Right ventricle myocardium inferior (tissue), 1 donor: ENCODE results near the gene PSMG2. TPM values are rescaled to one million over a fixed set of nuclear protein-coding genes. Genes with fewer than 3 reads are reported as not detected.

Source experiments
- ATAC-seq: fragments of 200-7000 bp; cut with Tn5 transposase; one replicate; pipeline ENCODE4 v1.9.1; 2020; ENCODE audit warnings: mild to moderate bottlenecking, moderate library complexity
- DNase-seq: peaks from one replicate; pipeline ENCODE4 v3.0.0; 2021; ENCODE audit errors: missing footprints
- intact Hi-C: fragments of 100-400 bp; cut with DNase I; formaldehyde crosslinking; loops from one replicate; pipeline ENCODE4 v1.11.0; 2022
- total RNA-seq: library from RNA; stranded (reverse); fragmentation: NEBNext Ultra II Directional; extraction: Animal tissue kit (Norgen Biotek cat#: 25700); gene quantifications from one replicate; pipeline ENCODE4 v1.2.1, GENCODE V29; 2021
- donor health status: DM: no; HTN: yes; CAD: no; lungs with severe emphysema.

PSMG2 gene
- total RNA-seq, 1 donor from 2014 or later, result 39.8 TPM

DNA sequence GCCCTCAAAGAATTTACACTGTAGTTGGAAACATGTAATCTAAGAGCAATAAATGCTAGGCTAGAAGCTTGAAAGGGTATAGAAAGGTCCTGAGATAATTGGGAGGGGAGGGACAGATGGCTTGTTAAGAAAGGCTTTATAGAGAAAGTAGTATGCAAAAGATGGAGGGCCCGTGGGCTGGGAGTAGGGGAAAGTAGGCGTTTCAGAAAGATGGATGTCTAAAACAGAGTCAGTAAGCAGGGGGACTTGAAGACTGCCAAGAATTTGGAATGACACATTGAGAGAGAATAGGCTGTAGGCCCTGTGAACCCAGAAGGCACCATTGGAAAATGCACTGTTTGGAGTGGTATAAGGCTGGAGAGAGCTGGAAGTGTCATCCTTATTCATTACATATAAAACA, 822 bp downstream of the PSMG2 start:
- intact Hi-C loops, result no loop called here
- no peak for ATAC-seq

DNA sequence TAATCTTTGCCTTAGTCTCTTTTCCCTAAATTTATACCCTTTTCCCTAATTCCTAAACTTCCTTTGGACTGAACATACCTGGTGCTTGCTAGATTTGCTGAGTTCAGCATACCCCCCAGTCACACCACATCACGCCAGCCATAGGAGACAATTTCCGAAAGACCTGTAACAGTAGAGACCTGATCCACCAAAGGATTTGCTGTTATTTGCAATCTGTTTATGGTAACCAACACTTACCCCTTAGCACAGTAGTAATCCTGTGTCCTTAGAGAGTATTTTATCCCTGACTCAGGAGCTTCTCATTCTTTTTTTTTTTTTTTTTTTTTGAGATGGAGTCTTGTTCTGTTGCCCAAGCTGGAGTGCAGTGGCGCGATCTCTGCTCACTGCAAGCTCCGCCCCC, 8.6 kb downstream of the PSMG2 start:
- intact Hi-C loops, result no loop called here
- DNase-seq (no peak), ATAC-seq (no peak)

More for the DNA sequence above, 822 bp downstream of the PSMG2 start:
- DNase-seq, result no peak

DNA sequence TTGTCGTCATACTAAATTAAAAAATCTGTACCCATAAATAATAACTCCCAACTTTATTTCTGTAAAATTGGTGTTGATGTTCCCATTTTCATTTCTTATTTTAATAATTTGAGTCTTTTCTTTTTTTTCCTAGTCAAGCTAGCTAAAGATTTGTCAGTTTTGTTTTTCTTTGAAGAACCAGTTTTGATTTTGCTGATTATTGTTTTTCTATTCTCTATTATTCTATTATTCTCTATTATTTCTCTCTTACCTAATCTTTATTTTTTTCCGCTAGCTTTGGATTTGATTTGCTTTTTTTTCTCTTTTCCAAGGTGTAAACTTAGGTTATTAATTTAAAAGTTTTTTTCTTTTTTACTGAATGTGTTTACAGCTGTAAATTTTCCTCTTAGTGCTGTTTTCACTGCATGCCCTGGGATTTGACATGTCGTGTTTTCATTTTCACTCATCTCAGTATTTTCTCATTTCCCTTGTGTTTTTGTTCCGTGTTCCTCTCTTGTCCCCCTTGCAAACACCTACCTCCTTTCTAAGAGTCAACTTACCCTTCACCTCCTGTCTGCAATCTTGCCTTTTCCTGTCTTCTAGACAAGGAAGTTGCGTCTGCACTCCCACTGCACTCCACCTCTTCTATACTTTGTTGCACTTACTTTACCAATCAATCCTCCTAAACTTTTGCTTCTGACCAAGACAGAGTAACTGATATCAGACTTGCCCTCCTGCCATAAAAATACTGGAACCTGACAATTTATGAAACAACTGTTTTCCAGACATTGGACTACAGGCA, 18.8 kb downstream of the PSMG2 start:
- intact Hi-C loops, result no loop called here
- no peak for DNase-seq
- ATAC-seq, result no peak

DNA sequence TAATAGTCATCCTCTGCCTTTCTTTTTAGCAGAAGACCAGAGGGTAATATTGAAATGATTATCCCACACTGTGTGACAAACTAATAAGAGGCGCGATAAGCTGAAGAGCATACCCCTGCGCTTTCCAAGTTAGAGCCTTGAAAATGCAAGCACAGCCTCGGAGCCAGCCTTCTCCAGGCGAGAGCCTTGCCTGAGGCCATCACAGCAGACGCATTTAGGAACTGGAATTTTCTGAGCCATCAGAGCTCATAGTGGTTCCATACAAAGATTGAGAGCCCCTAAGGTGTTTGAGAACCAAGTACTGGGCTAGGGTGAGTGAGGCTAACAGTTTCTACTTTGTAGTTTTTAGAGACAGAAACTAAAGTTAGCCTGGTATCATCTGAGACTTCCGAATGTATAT, 19.9 kb downstream of the PSMG2 start:
- ATAC-seq (no peak), DNase-seq (no peak)
- intact Hi-C loops, result no loop called here

DNA sequence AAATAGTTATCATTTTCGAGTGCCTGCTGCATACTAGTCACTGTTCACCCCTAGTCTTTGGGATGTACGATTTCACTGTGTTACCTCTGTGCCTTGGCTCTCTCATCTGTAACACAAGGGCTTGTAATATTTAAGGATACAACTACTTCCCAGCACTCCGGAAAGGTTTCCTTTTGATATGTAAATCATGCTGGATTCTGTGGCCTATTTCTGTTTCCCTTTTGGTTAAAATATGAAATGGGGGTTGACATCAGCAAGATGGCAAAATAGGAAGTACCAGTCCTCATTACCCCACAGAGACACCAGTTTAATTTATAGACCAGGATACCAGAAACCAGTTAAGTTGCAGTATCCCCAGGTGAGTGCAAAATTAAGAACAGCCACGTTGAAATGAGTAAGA, 23.5 kb downstream of the PSMG2 start:
- DNase-seq (no peak), ATAC-seq (no peak)
- intact Hi-C loops, result loop anchor here (2.0 kb wide), 1 partner anchor 208 kb away; no protein-coding TSS in a partner anchor

DNA sequence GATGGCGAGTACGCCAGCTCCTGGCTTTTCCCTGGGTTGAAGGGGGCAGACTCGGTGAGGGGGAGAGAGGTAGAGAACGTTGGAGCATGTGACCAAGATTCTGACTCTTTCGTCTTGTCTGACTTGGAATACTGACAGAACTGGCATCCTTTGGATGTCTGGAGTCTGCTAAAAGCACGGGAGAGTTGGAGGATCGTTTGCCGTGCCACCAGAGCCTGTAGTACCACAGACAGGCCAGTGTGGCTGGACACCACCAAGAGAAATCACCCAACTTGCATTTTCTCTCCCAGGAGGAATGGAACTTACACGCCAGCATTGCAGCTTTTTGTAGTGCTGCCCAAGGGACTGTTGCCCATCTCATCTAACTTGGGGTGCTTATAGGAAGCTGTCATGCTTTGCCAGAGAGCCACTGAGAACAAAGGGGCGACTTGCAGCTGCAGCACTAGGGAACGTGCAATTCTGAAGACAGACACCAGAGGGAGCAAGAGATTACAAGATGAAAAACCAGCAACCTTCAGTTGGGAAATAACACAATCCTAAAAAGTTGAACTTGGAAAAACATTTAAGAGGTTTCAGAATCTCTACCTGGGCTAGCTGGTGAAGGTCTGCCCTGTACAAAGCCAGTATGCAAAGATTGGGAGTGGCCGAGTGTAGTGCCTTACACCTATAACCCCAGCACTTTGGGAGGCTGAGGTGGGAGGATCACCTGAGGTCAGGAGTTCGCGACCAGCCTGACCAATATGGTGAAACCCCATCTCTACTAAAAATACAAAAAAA, 24.1 kb downstream of the PSMG2 start:
- no peak for DNase-seq
- no peak for ATAC-seq
- intact Hi-C loops, result loop anchor here (2.0 kb wide), 1 partner anchor 208 kb away; no protein-coding TSS in a partner anchor

DNA sequence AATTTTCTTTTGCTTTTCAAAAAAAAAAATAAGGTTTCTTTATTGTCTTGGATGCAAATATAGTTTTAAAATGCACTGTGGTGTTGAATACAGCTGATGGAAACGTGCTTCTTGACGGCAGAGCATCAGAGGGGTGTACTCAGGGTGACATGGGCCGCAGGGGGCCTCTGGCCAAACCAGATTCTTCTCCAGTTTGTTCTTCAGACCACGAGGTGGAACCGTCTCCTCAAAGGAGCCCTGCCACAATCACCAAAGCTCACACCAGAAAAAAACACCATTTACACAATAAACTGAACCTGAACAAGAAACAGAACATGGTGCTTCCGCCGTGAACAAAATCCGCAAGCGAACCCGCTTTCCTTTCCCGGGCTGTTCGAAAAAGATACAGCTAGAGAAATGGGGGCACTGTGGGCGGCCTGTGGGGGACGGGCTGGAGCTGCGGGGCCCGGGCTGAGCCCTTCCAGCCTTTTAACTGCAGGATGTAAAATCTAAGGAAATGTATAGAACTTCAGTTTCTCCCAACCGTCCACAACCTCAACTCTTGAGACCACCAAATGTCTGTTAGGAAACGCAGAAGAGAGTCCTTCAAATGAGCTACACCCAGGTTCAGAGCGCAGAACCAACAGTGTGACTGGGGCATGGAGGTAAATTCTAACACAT, 34.5 kb downstream of the PSMG2 start:
- intact Hi-C loops, result no loop called here
- no peak for ATAC-seq

DNA sequence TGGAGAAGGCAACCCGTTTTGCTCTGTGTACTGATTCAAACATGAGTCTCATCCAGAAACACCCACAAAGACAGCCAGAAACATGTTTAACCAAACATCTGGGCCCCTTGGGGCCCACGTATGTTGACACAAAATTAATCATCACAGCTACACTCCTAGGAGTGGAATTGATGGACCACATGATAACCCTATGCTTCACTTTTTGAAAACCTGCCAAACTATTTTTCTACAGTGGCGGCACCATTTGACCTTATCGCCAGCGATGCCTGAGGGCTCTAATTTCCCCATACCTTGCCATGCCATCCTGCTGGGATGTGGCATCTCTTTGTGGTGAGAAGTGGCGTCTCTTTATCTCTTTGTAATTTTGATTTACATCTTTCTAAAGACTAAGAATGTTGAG, 38.5 kb downstream of the PSMG2 start:
- DNase-seq (no peak), ATAC-seq (no peak)
- intact Hi-C loops, result no loop called here

More for the DNA sequence above, 34.5 kb downstream of the PSMG2 start:
- no peak for DNase-seq

DNA sequence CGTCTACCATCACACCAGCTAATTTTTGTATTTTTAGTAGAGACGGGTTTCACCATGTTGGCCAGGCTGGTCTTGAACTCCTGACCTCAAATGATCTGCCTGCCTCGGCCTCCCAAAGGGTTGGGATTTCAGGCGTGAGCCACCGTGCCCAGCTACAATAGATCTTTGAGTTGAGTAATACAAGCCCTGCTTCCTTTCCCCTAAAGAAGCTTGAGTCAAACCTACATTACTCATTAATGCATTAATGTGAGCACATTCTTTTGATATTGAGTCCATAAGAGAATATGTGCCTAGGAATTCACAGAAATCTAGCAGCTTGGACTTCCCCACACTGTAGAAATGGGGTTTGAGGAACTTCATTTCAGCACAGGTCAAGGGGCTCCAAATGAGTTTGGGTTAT, 39.6 kb downstream of the PSMG2 start:
- ATAC-seq (no peak), DNase-seq (no peak)
- intact Hi-C loops, result no loop called here

DNA sequence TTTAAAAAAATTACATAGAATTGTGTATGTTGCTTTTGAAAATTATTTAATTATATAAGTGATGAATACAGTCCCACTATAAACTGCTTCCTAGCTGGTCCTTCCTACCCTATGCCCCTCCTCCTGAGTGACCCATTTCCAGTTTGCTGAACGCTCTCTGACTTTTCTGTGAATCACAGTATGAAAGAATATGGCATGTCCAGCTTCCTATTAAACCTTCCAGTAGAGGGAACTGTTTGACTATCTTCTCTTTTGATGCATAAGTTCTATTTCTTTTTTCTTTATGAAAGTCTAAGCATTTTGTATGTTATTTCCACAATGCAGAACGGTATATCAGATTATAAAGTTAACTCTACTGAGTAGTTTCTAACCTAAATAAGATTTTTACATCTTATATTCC, 41.3 kb downstream of the PSMG2 start:
- intact Hi-C loops, result loop anchor here (1.0 to 2.0 kb wide), 2 partner anchors 149 to 191 kb away; no protein-coding TSS in a partner anchor
- DNase-seq (no peak), ATAC-seq (no peak)

DNA sequence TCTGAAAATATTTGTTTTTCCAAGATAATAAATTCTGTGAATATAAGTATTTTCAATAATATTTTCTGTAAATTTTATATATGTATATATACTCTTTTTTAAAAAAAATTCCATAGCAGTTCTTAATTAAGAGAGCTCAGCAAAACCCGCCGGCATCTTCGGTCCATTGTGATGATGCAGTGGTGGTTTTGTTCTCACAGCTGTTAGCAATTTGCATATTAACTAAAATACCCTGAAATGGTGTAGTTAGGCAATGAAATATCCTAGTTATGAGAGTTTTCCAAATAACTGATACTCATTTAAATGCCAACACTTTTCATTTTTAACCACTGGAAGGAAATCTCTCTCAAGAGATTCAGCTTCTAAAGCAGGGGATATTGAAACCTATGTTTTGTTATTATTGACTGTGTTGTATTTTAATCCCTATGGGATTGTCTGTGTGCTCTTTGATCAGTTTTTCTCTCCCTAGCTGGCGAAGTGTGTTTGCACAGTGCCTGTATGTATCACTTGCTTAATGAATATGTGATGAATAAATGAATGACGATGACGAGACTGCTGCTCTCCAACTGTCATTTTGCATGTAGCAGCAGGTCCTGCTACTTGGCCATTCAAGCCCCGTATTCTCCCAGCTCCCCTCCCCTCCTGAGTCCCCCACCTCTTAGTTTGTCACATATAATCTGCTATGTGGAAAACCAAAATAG, 42.4 kb downstream of the PSMG2 start:
- ATAC-seq (no peak), DNase-seq (no peak)
- intact Hi-C loops, result loop anchor here (2.0 kb wide), 1 partner anchor 148 kb away; no protein-coding TSS in a partner anchor

DNA sequence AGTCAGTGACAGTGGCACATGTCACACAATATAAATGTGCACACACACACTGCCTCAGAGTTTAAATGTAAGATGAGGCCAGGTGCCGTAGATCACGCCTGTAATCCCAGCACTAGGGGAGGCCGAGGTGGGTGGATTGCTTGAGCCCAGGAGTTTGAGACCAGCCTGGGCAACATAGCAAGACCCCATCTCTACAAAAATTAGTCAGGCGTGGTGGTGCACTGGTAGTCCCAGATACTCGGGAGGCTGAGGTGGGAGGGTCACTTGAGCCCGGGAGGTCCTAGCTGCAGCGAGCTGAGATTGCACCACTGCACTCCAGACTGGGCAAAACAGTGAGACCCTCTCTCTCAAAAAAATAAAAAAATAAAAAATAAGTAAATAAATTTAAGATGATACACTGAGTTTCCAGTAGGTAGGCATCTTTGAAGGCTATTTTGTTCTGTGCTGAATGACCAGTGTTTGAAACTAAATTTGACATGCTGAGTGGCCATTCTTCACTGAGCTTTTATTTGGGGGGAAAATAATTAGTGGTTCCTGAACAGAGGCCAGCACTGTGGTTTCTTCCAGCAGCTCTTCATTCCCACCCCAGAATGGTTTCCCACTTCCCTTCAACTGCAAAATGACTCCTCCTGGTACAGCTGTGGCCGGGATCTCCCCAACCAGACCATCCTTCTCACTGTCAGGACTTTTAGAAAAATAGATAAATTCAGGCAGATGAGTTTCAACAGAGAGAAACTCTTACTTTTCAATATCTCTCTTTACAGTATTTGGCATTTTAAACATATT, 44.9 kb downstream of the PSMG2 start:
- intact Hi-C loops, result no loop called here
- DNase-seq (no peak), ATAC-seq (no peak)

DNA sequence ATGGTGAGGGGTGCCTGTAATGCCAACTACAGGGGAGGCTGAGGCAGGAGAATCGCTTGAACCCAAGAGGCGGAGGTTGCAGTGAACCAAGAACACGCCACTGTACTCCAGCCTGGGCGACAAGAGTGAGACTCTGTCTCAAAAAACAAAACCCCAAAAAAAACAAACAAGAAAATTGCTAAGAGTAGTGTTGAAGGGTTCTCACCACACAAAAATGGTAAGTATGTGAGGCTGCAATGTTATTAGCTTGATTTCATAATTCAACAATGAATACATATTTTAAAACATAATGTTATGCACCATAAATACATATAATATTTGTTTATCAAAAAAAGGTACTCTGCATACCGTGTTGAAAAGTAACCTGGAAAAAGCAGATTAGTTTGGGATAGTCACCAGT, 45.8 kb downstream of the PSMG2 start:
- DNase-seq (no peak), ATAC-seq (no peak)
- intact Hi-C loops, result no loop called here

DNA sequence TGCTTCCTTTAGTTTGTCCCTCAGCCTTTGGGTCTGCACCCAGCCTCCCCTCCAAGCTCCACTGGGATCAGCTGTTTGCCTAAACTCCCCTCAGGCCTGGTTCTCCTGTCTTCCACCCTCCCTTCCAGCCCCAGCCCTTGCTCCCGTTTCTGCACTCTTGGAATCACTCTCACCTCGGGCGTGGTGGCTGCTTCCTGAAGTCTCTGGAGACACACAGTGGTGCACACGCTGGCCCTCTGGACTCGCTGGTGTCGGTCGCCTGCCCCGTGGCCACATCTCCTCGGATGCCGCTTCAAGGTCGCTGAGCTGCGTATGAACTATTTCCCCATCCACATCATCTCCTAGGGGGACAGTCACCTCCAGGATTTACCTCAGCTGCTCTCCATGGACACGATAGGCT, 46.3 kb downstream of the PSMG2 start:
- intact Hi-C loops, result no loop called here
- no peak for DNase-seq
- no peak for ATAC-seq

DNA sequence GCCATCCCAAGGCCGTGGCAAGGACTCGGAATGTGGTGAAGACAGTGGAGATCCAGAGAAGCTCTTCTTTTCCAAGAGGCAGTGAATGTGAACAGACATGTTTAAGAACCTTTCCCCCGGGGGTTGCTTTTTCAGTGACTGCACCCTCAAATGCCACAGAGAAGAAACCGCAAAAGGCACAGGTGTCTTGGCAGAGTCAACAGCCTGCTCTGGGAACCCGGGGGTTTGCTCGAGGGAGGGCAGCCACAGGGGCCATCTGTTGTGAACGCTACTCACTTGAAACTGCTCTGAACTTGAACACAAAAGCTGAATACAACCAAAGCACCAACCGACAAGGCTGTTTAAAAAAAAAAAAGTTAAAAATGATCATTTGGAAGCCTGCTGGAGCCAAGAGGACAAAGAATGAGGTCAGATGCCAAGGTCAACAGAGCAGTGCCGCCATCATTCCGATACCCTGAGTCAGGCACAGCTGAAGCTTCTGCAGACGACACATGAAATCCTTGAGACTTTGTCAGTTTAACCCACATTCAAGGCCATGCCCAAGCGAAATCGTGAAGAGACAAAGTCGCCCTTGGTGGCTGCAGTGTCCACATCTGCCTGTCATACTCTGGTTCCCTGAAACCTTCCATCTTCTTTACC, 47.4 kb downstream of the PSMG2 start:
- intact Hi-C loops, result no loop called here
- ATAC-seq (no peak), DNase-seq (no peak)

DNA sequence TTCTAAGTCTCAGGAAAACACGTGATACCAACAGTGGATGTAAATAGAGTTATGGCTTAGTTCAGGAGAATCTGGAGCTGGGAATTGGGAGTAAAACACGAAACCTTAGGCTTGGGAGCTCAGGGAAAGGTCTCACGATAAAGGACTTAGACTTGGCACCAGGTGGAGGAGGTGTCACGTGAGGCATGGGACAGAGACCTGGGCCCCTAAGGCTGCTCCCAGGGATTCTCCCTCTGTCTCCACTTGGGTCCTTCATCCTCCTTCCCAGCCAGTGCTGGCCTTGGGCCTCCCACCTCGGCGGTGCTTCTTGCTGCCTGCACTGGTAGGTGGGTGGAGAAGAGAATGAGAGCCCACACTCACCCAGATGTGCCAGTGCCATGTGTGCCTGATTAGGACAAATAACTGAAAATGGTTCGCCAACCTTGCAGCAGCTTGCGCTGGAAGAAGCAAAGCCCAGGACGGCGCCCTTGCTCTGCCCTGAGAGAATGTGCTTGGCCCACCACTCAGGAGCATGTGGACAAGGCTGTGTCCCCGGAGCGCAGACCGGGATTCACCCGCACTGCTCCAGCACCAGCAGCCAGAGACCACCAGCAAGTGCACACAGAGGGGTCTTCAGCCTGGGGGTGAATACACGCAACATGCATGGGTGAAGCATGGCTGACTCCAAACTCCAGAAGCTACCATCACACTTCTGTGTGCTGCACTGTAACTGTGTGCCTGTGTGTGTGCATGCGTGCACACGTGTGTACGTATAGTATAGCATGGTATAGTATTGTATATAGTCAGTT, 48.1 kb downstream of the PSMG2 start:
- DNase-seq, result no peak
- intact Hi-C loops, result no loop called here
- no peak for ATAC-seq

DNA sequence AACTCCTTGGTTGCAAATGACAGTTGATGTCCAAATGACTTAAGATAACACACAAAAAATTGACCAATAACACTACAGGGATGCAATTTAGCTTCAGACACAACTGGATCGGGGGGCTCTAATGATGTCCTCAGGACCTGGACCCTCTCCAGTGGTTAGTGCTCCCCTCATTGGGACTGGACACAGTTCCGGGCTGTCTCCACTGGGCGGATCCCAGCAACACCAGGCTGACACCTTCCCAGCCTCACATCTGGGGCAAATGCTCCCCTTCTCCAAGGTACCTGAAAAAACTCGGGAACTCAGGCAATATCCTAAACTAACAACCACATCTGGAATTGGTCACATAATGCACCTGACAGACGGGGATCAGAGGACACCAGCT, 48.7 kb downstream of the PSMG2 start:
- intact Hi-C loops, result no loop called here
- DNase-seq, result no peak
- ATAC-seq, result no peak
